GM12892 (cell line): ENCODE results near the gene TMEM184B.

Source experiments
- POLR2A ChIP-seq: IDR thresholded peaks from 2 replicates; pipeline ENCODE4 v1.6.1; 2011; ENCODE audit warnings: low read depth, low read length, control low read depth
- TAF1 ChIP-seq: IDR thresholded peaks from 2 replicates; pipeline ENCODE4 v1.6.1; 2011; ENCODE audit warnings: low read depth, mild to moderate bottlenecking, control low read depth, low read length, borderline replicate concordance

GRCh38 chr22:38239101-38239761 lies 33.6 kb downstream of the TMEM184B start:
- no peak for TF ChIP-seq POLR2A
- TF ChIP-seq TAF1 = no peak
